H4 (cell line): ENCODE data around the gene ZCCHC13. TPM values are rescaled to one million over a fixed set of nuclear protein-coding genes. Genes with fewer than 3 reads are reported as not detected.
"Not testable (repeated sequence)": the region's sequence is repeated elsewhere in the genome, so short reads cannot be mapped to it uniquely, and the experiment has no call there.

Source experiments
- DNase-seq: peaks from one replicate; pipeline ENCODE4 v3.0.0-alpha.2; 2015; ENCODE audit warnings: low spot score
- total RNA-seq: library from RNA; depleted of rRNA; stranded (reverse); fragments of >200 nt; shearing (Covaris generic); gene quantifications from 2 replicates; pipeline ENCODE4 v1.2.3, GENCODE V29; 2014; rRNA removed

The ZCCHC13 gene
- not detected in 2 replicates for total RNA-seq

DNA sequence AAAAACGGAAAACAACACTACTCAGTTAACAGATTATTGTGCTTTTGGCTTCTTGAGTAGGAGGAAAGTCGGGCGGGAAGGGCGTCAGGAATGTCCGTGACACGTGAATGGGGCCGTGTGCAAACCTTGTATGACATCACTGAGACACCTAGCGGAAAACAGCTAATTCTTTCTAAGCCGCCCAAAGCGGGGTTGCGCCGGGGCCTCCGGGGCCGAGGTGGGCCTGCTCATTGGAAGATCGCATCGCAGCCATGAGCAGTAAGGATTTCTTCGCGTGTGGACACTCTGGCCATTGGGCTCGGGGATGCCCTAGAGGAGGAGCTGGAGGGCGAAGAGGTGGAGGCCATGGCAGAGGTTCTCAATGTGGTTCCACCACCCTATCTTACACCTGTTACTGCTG lies at the start of gene ZCCHC13:
TSS of gene ZCCHC13 (plus strand) at position 165 of the 400 bp plus-strand sequence. CDS start at position 252, 87 bp downstream.
- no peak for DNase-seq

DNA sequence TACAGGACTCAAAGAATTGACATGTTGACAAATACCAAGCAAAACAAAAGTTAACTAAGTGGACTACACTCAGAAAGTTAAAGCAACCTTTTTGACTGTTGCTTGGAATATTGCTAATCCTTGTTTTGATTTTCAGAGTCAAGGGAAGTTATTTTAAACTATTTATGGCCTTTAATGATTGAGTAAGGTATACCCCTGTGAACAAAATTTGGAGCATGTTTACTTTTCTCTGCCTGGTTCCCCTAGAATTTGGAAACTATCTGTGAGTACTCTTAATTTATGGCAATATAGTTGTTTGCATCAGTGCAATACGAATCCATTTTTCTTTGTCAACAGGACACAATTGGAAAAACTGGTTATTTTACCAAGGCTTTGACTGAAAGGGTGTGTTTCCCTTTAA lies 45.9 kb upstream of the ZCCHC13 start:
- DNase-seq, result not testable (repeated sequence)

DNA sequence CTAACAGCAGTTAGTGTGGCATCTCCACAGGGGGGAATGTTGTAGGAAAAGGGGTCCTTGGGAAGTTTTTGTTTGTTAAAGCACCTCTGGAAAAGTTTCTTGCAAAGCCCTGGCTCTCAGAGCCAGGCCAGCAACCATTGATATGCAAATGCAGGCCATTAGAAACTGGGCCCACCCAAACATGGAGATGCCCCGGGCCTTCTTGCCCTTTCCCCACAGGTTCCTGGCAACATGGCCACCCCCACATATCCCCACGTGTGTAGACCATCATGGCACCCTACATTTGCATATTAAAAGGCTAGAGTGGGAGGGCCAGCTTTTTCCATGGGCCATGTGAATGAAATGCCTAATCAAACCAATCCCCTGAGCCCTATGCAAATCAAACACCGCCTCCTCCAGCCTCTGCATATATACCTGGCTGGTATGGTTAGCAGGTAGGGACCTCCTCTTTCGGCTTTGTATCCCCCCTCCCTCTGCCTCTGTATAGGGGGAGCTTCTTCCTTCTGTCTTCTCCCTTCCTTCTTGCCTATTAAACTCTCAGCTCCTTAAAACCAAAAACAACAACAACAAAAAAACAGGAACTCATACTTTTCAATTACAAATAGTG lies 44.0 kb upstream of the ZCCHC13 start:
- DNase-seq, result no peak

DNA sequence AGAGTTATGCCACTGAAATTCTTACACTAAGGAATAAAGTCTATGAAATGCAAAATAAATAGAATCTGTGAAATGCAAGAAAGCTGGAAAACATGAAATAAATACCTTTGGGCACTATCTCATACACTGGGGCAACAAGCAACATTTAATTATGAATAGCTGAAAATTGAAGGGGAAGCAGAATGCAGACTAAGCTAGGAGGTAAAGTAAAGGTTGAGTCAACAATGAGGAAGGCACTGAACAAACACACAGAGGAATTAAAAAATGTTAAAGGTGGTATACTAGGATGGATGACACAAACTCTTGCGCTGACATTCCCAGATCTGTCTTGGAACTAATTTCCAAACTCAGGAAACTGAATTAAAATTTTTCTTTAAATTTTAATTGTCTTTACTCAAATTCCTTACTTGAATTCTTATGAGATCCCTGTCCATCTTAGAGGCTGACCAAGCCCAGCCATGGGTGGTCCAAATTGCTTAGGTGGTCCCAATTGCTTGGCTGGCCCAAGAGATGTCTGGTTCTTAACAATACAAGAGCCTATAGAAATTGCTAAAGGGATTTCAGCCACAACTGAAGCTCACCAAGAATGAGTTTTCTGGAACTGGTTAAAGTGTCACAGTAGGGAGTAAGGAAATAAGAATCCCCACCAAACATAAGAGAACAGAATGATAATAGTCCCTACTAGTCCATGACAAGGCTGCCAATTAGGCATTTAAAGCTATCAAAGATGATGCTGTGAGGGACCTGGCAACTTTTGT lies 41.3 kb upstream of the ZCCHC13 start:
- DNase-seq, result no peak

DNA sequence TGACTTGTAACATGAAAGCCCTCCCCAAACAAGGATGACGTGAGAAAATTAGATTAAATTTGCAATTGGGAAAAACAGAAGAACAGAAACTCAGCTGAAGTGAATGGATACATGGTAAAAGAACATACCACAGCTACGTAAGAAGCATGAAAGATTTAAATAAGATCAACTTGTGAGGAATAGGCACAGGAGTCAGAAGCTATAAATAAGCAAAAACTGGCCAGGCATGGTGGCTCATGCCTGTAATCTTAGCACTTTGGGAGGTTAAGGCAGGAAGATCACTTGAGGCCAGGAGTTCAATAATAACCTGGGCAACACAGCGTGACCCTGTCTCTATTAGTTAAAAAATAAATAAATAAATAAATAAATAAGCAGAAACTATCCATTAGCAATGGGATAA lies 33.6 kb upstream of the ZCCHC13 start:
- no peak for DNase-seq

DNA sequence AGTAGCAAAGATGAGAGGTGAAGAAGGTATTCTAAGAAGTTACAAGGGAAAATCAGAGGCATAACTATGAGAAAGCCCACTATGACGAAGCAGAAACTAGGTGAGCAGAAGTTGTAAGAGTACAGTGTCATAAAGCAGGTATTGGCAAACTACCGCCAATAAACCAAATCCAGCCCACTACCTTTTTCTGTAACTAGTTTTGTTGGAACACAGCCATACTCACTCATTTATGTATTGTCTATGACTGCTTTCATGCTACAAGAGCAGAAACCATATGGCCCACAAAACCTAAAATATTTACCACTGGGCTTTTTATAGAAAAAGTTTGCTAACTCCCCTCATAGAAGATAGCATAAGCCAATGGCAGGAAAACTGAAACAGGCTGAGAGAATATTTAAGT lies 31.8 kb upstream of the ZCCHC13 start:
- no peak for DNase-seq

DNA sequence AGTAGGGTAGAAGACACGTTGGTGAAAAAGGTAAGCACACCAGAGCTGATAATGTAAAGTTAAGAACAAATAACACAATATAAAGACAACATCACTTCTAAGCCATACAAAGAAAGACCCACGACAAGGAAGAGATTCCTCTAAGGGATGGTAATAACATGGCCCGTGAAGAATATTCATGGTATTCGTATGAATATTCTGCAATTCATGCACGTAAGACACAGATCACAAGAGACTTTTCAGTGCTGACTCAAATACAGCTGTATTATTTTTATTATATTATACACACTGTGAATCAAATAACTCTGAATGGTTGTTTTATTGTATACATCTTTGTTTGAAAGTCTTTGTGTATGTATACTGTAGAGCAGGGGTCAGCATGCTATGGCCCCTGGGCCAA lies 29.5 kb upstream of the ZCCHC13 start:
- no peak for DNase-seq

DNA sequence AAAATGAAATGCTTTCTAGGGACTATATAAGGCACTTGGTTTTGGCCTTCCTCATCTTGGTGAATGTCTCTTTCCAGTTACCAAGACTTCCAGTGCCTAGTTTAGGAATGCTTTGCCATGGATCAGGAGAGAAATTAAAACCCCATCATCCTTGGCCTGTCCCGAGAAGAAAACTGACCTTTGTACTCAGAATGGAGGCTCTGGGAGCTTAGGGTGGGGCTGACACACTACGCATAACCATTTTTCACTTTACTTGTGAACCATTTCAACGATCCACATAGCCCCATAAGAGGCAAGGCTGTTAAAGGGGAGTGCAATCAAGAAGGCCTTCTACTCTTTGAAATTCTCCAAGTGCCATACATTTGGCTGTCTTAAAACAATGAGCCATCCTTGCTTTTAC lies 26.7 kb upstream of the ZCCHC13 start:
- no peak for DNase-seq

DNA sequence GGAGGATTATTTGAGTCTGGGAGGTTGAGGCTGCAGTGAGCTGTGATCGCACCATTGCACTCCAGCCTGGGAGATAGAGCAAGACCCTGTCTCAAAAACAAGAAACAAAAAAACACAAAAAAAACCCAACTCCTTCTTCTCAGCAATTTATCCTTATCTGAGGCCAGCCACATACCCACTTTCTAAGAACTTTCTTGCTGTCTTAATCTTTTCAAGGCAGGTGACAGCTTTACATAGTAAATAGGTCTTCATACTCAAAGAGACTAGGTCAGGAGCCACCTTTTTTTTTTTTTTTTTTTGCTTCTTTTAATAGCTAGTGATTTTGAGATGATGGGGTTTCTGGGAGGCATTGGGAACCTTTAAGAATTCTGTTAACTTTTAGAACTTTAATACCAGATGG lies 26.1 kb upstream of the ZCCHC13 start:
- DNase-seq, result no peak

DNA sequence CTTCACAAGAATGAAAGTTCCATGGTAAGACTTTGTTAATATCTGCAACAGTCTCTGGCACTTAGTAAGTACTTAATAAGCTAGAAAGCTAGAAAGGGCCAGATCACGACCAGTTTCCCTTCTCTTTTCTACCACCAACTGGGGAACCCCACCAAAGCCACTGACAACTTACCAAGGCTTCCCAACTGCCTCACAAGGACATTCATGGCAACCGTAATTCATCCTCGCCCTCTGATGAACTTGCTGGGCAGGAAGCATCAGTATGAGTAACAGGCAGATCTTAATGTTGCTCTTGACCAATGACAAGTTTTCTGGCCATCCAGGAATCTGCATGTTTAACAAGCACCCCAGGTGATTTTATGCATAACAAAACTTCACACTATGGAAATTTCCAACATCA lies 23.2 kb upstream of the ZCCHC13 start:
- no peak for DNase-seq

DNA sequence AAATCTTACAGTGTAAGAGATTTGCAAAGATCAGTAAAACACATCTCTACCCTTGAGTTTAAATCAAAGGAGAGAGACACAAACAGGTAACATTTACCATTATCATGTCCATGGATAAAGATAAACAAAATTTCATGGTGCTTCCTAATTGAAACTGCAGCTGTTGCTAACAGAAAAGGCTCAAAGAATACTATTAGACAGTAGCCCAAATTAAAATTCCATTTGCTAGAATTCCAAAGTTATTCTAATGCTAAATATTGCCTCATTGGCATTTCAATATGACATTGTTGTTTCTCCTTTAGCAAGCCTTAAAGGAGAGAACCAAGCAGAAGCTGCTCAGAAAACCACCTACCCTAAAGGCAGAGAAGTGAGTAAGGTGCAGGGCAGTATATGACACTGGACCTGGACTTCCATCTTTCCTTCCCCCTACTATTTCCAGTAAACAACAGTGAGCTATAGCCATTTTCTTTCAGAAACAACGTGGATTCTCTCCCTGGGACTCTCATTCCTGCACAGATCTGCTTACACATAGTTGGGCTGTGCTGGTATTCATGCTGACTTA lies 19.5 kb upstream of the ZCCHC13 start:
- no peak for DNase-seq

DNA sequence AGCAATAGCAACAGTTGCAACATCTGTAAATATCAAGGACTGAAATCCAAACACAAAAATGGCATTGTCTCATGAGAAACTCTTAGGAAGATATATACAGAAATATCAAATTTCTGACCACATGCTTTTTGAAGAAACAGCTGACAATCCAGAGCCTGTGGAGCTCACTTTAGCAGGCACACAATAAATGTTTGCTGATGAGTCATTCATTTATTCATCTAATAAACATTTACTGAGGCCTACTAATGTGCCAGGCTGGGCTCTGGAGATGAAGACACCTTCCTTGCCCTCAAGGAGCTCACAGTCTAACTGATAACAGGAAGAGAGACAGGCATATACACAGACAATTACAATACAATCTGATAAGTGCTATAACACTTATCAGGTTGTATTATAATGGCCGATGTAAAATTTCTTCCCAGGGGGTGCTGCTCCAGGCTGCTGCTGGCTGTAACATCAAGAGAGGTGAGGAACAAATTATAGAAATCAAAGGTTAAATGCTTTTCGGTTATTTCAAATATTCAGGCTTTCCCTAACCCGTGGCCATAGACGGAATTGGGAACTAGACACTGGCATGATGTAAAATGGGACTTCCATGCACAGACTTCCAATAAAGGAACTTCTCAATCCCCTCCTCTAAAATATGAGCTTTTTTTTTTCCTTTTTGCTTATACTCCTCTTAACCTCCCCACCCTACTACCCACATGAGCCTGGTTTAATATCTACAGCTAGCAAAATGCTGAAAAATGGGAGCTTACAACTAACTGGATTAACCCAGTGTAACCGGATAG lies 16.8 kb upstream of the ZCCHC13 start:
- peak; percentile 52 for DNase-seq

DNA sequence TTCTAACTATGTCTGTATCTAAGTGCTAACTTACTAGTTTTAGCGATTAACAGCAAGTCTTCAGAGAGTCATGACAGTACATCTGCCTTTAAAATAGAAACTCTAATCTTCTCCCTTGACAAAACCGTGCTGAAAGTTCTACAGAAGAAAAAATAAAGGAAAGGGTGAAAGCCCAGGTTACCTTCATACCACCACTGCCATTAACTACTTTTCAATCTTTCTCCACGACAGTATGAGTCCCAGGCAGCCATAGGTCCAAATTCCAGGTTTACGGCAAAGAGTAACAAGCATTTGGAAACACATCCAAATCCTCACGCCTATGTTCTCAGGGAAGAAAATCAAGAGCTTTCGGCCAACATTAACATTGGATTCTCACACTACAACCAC lies 12.4 kb upstream of the ZCCHC13 start:
- no peak for DNase-seq

DNA sequence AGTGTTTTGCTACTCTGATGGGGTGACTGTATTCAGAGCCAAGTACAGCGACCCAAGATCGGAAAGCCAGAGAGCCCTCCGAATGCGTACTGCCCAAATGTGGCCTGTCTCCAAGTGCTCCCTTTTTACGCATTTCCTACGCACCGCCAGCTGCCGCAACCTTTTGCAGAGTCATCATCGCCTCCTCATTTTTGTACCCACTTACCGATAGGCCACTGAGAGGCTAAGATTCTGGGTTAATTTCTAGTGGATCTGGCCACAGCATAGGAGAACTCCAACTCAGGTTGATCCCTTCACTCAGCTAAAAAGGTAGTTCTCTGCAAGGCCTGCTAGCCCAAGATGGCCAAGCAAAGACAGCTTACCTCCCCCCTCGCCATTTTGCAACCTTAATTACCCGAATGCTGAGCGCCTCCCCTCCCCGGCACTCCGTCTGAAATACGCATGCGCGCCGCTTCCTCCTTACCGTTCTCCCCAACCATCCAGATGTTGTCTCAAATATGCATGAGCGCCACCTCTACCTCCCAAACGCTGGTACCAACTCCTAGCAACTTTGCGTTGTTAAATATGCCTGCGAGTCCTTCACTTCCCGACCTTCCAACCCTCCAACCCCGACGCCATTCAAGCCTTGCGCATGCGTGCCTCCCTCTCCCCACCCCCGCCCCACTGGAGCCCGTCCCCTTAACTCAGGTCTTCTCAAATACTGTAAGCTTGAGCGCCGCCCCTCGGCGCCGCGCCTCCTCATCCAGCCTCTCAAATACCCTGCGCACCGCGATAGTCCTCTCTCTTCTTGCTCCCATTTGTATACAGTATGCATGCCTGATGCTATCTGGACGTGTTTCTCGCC lies 11.8 kb upstream of the ZCCHC13 start:
- peak; percentile 80 for DNase-seq

DNA sequence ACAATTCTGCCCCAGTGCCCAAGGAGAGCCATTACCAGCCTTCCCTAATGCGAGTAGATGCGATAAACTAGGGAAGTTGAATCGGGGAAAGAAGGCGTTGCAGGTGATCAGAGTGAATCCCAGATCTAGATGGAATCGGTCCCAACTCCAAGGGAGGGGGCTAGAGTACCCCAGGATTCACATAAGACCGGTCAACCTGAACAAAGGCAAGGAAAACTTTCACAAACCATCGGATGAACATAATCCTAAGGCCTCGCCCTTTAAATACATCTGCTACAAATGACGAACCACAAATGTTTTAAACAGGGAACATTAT lies 11.2 kb upstream of the ZCCHC13 start:
- no peak for DNase-seq

DNA sequence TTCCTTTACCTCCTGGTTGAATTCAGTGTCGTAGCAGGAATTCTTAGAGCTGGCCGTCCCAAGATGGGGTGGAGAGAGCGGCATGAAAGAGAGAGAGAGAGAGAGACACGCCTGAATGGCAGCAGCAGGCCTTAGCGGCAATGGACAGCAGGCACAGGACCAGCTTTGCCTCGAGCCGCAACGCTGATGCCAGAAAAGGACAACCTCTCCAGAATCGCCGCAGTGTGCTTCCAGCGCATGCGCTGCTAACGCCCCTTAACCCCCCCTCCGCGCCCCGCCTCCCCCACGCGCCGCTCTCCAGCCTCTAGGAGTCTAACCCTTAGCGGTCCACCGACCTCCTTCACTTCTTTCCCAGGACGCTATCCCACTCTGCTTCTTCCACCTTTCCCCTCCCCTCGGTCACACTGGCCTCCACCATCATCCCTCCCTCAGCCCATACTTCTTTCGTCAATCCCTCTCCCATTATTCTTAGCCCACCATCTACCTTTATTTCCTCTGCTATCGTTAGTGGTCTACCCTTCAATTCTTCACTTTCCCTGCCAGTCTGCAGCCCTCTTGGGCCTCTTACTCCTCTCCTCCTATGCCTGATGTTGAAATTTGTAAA lies 10.5 kb upstream of the ZCCHC13 start:
- peak; percentile 78 for DNase-seq

DNA sequence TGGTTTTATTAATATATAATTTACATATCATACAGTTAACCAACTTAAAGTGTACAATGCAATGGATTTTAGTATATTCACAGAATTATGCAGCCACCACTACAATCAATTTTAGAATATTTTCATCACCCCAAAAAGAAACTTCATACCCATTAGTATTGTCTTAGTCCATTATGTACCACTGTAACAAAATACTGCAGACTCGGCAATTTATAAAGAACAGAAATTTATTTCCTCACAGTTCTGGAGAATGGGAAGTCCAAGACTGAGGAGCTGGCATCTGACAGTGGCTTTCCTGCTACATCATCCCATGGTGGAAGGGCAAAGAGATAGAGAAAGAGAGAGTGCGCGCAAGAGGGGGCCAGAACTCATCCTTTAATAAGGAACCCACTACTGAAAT lies 8.9 kb upstream of the ZCCHC13 start:
- DNase-seq, result no peak

DNA sequence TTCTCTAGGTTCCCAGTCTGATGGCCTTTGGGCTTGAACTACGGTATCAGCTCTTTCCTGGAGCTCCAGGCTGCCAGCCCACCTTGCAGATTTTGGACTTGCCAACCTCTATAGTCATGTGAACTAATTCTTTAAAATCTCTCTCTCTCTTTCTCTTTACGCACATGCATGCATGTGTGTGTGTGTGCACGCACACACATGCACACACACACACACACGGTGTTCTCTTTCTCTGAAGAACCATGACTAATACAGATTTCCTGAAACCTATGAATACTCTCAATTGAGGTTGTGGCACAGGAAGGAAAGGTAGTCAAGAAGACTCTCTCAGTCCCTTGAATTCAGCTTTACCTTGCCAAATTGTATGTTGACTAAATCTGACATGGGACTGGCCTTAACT lies 6.2 kb upstream of the ZCCHC13 start:
- DNase-seq, result no peak

DNA sequence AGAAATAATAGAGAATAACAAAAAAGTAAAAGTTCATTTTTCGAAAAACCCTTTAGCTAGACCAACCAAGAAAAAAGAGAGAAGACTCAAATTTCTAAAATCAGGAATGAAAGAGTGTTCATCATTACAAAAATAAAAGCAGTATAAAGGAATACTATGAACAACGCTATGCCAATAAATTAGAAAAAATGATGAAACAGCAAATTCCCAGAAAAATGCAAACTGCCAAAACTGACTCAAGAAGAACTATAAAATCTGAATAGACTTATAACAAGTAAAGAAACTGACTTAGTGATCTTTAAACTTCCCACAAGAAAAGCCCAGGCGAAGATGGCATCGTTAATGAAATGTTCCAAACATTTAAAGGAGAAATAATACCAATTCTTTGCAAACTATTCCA lies 3.1 kb upstream of the ZCCHC13 start:
- DNase-seq, result no peak

DNA sequence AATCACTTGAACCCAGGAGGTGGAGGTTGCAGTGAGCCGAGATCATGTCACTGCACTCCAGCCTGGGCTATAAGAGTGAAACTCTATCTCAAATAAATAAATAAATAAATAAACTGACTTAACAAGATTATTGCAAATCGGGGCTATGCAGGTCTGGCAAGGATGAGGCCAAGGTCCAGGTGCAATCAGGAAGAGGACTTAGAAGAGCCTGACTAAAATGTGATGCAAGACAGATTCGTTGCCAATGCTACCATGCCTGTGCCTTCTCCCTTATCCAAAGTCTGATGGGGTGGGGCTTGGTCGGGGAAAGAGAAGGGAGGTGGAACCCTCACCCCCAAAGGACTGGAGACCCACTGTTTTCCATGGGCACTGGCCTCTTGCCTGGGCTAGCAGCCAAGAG lies 14.7 kb downstream of the ZCCHC13 start:
- DNase-seq, result no peak

DNA sequence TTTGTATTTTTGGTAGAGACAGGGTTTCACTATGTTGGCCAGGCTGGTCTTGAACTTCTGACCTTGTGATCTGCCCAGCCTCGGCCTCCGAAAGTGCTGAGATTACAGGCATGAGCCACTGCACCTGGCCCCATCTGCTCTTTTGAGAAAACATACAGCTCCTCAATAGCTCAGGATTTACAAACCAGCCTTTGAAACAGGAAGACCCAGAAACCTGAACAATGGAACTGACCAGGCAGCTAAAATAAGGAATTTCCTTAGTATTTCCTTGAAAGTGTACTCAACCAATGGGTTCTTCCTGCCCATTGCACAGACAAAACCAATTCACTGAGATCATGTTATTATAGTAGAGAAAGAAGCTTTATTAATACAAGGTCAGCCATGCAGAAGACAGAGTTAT lies 15.3 kb downstream of the ZCCHC13 start:
- not testable (repeated sequence) for DNase-seq
